ENCODE results near the gene FGD1. TPM values are rescaled to one million over a fixed set of nuclear protein-coding genes. Genes with fewer than 3 reads are reported as not detected.

FGD1 gene
- total RNA-seq, 1 donor from 2014 or later, result 15.6 TPM

- no peak for TF ChIP-seq CTCF (IDR thresholded peaks at IDR 0.05; ENCODE audit: unreplicated experiment)
- Mint-ChIP-seq H3K27me3 (ENCODE audit: unreplicated experiment) (peaks cover 1% of the 10 kb centered on the region), H3K9me3 (ENCODE audit: unreplicated experiment) (no peaks in the 10 kb centered on the region), H3K27ac (ENCODE audit: unreplicated experiment) (no peak overlapping the region), H3K4me3 (ENCODE audit: unreplicated experiment) (peak overlapping the region; percentile 37), H3K36me3 (ENCODE audit: low read depth, unreplicated experiment) (peaks cover 15% of the 10 kb centered on the region), H3K4me1 (ENCODE audit: unreplicated experiment) (peaks cover 8% of the 10 kb centered on the region)
- no peak for DNase-seq (ENCODE audit: low spot score)
Observed at GRCh38 chrX:54444752-54445151, 51.3 kb downstream of the FGD1 start.

- TF ChIP-seq CTCF (IDR thresholded peaks at IDR 0.05; ENCODE audit: unreplicated experiment), result no peak
- Mint-ChIP-seq H3K9me3 (ENCODE audit: unreplicated experiment) (no peaks in the 10 kb centered on the region), H3K4me3 (ENCODE audit: unreplicated experiment) (no peak overlapping the region)
Observed at GRCh38 chrX:54442790-54443189, 53.2 kb downstream of the FGD1 start.

GRCh38 chrX:54439960-54440871 is 55.8 kb downstream of the FGD1 start, which contains the start of gene TSR2:
TSS of gene TSR2 (plus strand) at chrX:54440404. CDS start at chrX:54440422, 18 bp downstream.
- Mint-ChIP-seq H3K4me1 (ENCODE audit: unreplicated experiment) (peaks cover 12% of the 10 kb centered on the region), H3K9me3 (ENCODE audit: unreplicated experiment) (no peaks in the 10 kb centered on the region)
- no peak for TF ChIP-seq CTCF (IDR thresholded peaks at IDR 0.05; ENCODE audit: unreplicated experiment)

More at GRCh38 chrX:54442790-54443189, 53.2 kb downstream of the FGD1 start:
- Mint-ChIP-seq H3K27me3 (ENCODE audit: unreplicated experiment) (peaks cover 1% of the 10 kb centered on the region), H3K4me1 (ENCODE audit: unreplicated experiment) (peaks cover 8% of the 10 kb centered on the region), H3K27ac (ENCODE audit: unreplicated experiment) (no peak overlapping the region), H3K36me3 (ENCODE audit: low read depth, unreplicated experiment) (peaks cover 15% of the 10 kb centered on the region)
- no peak for DNase-seq (ENCODE audit: low spot score)

GRCh38 chrX:54435121-54435520 is 60.9 kb downstream of the FGD1 start:
- H3K27ac Mint-ChIP-seq (ENCODE audit: unreplicated experiment), result no peak overlapping the region
- peaks cover 7% of the 10 kb centered on the region for H3K4me1 Mint-ChIP-seq (ENCODE audit: unreplicated experiment)
- no peaks in the 10 kb centered on the region for H3K9me3 Mint-ChIP-seq (ENCODE audit: unreplicated experiment)
- no peaks in the 10 kb centered on the region for H3K27me3 Mint-ChIP-seq (ENCODE audit: unreplicated experiment)
- no peak for DNase-seq (ENCODE audit: low spot score)
- H3K4me3 Mint-ChIP-seq (ENCODE audit: unreplicated experiment), result no peak overlapping the region
- no peak for TF ChIP-seq CTCF (IDR thresholded peaks at IDR 0.05; ENCODE audit: unreplicated experiment)
- H3K36me3 Mint-ChIP-seq (ENCODE audit: low read depth, unreplicated experiment), result no peaks in the 10 kb centered on the region

More at GRCh38 chrX:54439960-54440871, 55.8 kb downstream of the FGD1 start, which contains the start of gene TSR2:
- Mint-ChIP-seq H3K36me3 (ENCODE audit: low read depth, unreplicated experiment) (peaks cover 15% of the 10 kb centered on the region), H3K27ac (ENCODE audit: unreplicated experiment) (peak within 1 kb of the TSS; percentile 57), H3K27me3 (ENCODE audit: unreplicated experiment) (peaks cover 1% of the 10 kb centered on the region), H3K4me3 (ENCODE audit: unreplicated experiment) (peak within 1 kb of the TSS; percentile 92)
- DNase-seq (ENCODE audit: low spot score), result peak; percentile 71

GRCh38 chrX:54430519-54430918 is 65.5 kb downstream of the FGD1 start:
- no peaks in the 10 kb centered on the region for H3K9me3 Mint-ChIP-seq (ENCODE audit: unreplicated experiment)
- peaks cover 6% of the 10 kb centered on the region for H3K36me3 Mint-ChIP-seq (ENCODE audit: low read depth, unreplicated experiment)
- H3K27ac Mint-ChIP-seq (ENCODE audit: unreplicated experiment), result no peak overlapping the region
- H3K27me3 Mint-ChIP-seq (ENCODE audit: unreplicated experiment), result peaks cover 2% of the 10 kb centered on the region
- peaks cover 5% of the 10 kb centered on the region for H3K4me1 Mint-ChIP-seq (ENCODE audit: unreplicated experiment)
- no peak for DNase-seq (ENCODE audit: low spot score)
- no peak for TF ChIP-seq CTCF (IDR thresholded peaks at IDR 0.05; ENCODE audit: unreplicated experiment)
- no peak overlapping the region for H3K4me3 Mint-ChIP-seq (ENCODE audit: unreplicated experiment)

All from endothelial cell (in vitro differentiated cells).